ENCODE results near the gene HOXA4. TPM values are rescaled to one million over a fixed set of nuclear protein-coding genes. Genes with fewer than 3 reads are reported as not detected.
A peak's percentile ranks its signal among the peaks of the same experiment; 100 is the strongest.

Gene HOXA4
- total RNA-seq, 2 experiments from 2014 or later: not detected

GRCh38 chr7:27161721-27162560, 31.4 kb upstream of the HOXA4 start:
- no peak for TF ChIP-seq CTCF (IDR thresholded peaks at IDR 0.05)
- peaks cover 0 to 64% of the 10 kb centered on the region in 2 experiments for H3K9me3 ChIP-seq (ENCODE audit: control insufficient read depth in 1 of 2, insufficient read depth in 1 of 2, low read length in 2 of 2)
- H3K4me3 Mint-ChIP-seq: peak overlapping the region; percentile 25

GRCh38 chr7:27161214-27161720, 30.7 kb upstream of the HOXA4 start:
- Mint-ChIP-seq H3K27ac (peak overlapping the region; percentile 42), H3K4me3 (peak overlapping the region; percentile 87), H3K36me3 (ENCODE audit: low read depth) (peaks cover 4% of the 10 kb centered on the region), H3K9me3 (no peaks in the 10 kb centered on the region), H3K27me3 (peaks cover 93% of the 10 kb centered on the region), H3K4me1 (ENCODE audit: low read depth) (peaks cover 45% of the 10 kb centered on the region)
- CTCF ChIA-PET: interaction anchor here (0.6 to 3.7 kb wide), 31 partner anchors 9 to 1271 kb away, joined by 3 to 51 read pairs (median 5); partner anchors contain the start of genes HOXA11 and HOXA3
- H3K9me3 ChIP-seq (ENCODE audit: control insufficient read depth in 1 of 2, insufficient read depth in 1 of 2, low read length in 2 of 2): peaks cover 0 to 64% of the 10 kb centered on the region in 2 experiments
- peaks cover 83 to 94% of the 10 kb centered on the region in 2 experiments for H3K27me3 ChIP-seq (ENCODE audit: control insufficient read depth in 1 of 2, insufficient read depth in 2 of 2, low read length in 2 of 2)
- H3K4me3 ChIP-seq (ENCODE audit: low read length): peak overlapping the region; percentile 60
- peaks cover 57% of the 10 kb centered on the region for H3K4me1 ChIP-seq (ENCODE audit: insufficient read depth, low read length)
- POLR2A ChIA-PET: interaction anchor here (0.6 to 1.6 kb wide), 10 partner anchors 10 to 1267 kb away, joined by 3 to 8 read pairs (median 4); no protein-coding TSS in a partner anchor
- intact Hi-C loops (cut with DNase I, micrococcal nuclease): loop anchor here (1.0 to 10.0 kb wide), 12 partner anchors 307 to 1309 kb away; partner anchors contain the start of gene SNX10 (in 1 of the 2)
- no peak overlapping the region for H3K27ac ChIP-seq (ENCODE audit: low read depth in 1 of 2, low read length in 2 of 2)
- ATAC-seq (ENCODE audit: poor library complexity) (no peak), DNase-seq (peak in 2 of 14 experiments; percentile 52 to 55)
- H3K36me3 ChIP-seq (ENCODE audit: insufficient read depth, low read length): no peaks in the 10 kb centered on the region
- TF ChIP-seq CTCF (IDR thresholded peaks at IDR 0.05): peak; percentile 1

More at GRCh38 chr7:27161721-27162560, 31.4 kb upstream of the HOXA4 start:
- Histone ChIP-seq H3K4me1 (ENCODE audit: insufficient read depth, low read length) (peaks cover 60% of the 10 kb centered on the region), H3K27me3 (ENCODE audit: control insufficient read depth in 1 of 2, insufficient read depth in 2 of 2, low read length in 2 of 2) (peaks cover 85 to 96% of the 10 kb centered on the region in 2 experiments), H3K27ac (ENCODE audit: low read depth in 1 of 2, low read length in 2 of 2) (no peak overlapping the region), H3K4me3 (ENCODE audit: low read length) (no peak overlapping the region), H3K36me3 (ENCODE audit: insufficient read depth, low read length) (no peaks in the 10 kb centered on the region)
- H3K27me3 Mint-ChIP-seq: peaks cover 93% of the 10 kb centered on the region
- intact Hi-C loops (cut with DNase I, micrococcal nuclease): loop anchor here (1.0 to 10.0 kb wide), 12 partner anchors 308 to 1310 kb away; partner anchors contain the start of gene SNX10 (in 1 of the 2)
- ATAC-seq (ENCODE audit: poor library complexity) (no peak), DNase-seq (peak in 2 of 14 experiments; percentile 19 to 31)
- no peak overlapping the region for H3K27ac Mint-ChIP-seq
- no peaks in the 10 kb centered on the region for H3K9me3 Mint-ChIP-seq
- POLR2A ChIA-PET: interaction anchor here (0.8 to 1.6 kb wide), 7 partner anchors 9 to 482 kb away, joined by 3 to 8 read pairs (median 6); no protein-coding TSS in a partner anchor
- peaks cover 4% of the 10 kb centered on the region for H3K36me3 Mint-ChIP-seq (ENCODE audit: low read depth)
- CTCF ChIA-PET: interaction anchor here (0.7 to 3.7 kb wide), 16 partner anchors 10 to 1272 kb away, joined by 3 to 51 read pairs (median 6); partner anchors contain the start of gene HOXA3
- peaks cover 45% of the 10 kb centered on the region for H3K4me1 Mint-ChIP-seq (ENCODE audit: low read depth)

GRCh38 chr7:27160546-27161213, 30.1 kb upstream of the HOXA4 start:
- Histone ChIP-seq H3K27ac (ENCODE audit: low read depth in 1 of 2, low read length in 2 of 2) (no peak overlapping the region), H3K4me1 (ENCODE audit: insufficient read depth, low read length) (peaks cover 57% of the 10 kb centered on the region), H3K27me3 (ENCODE audit: control insufficient read depth in 1 of 2, insufficient read depth in 2 of 2, low read length in 2 of 2) (peaks cover 82 to 94% of the 10 kb centered on the region in 2 experiments), H3K36me3 (ENCODE audit: insufficient read depth, low read length) (no peaks in the 10 kb centered on the region), H3K9me3 (ENCODE audit: control insufficient read depth in 1 of 2, insufficient read depth in 1 of 2, low read length in 2 of 2) (peaks cover 0 to 64% of the 10 kb centered on the region in 2 experiments), H3K4me3 (ENCODE audit: low read length) (peak overlapping the region; percentile 60)
- peak overlapping the region; percentile 87 for H3K4me3 Mint-ChIP-seq
- H3K4me1 Mint-ChIP-seq (ENCODE audit: low read depth): peaks cover 46% of the 10 kb centered on the region
- peak overlapping the region; percentile 42 for H3K27ac Mint-ChIP-seq
- H3K27me3 Mint-ChIP-seq: peaks cover 93% of the 10 kb centered on the region
- intact Hi-C loops (cut with DNase I, micrococcal nuclease): loop anchor here (1.0 to 10.0 kb wide), 13 partner anchors 306 to 1308 kb away; partner anchors contain the start of gene SNX10 (in 1 of the 2)
- ATAC-seq (ENCODE audit: poor library complexity) (peak; percentile 81), DNase-seq (peak; percentile 72 to 92 (median 80))
- POLR2A ChIA-PET: interaction anchor here (0.6 to 1.6 kb wide), 10 partner anchors 10 to 1267 kb away, joined by 3 to 8 read pairs (median 4); no protein-coding TSS in a partner anchor
- CTCF ChIA-PET: interaction anchor here (0.6 to 3.7 kb wide), 31 partner anchors 8 to 1271 kb away, joined by 3 to 51 read pairs (median 5); partner anchors contain the start of genes HOXA11 and HOXA3
- H3K36me3 Mint-ChIP-seq (ENCODE audit: low read depth): peaks cover 2% of the 10 kb centered on the region
- no peaks in the 10 kb centered on the region for H3K9me3 Mint-ChIP-seq
- TF ChIP-seq CTCF (IDR thresholded peaks at IDR 0.05): peak; percentile 100

Data from CD4-positive, alpha-beta T cell (primary cell).